T1000 (cell line): ENCODE results near the gene LARP4B.

ENCODE experiments used
- DNase-seq: peaks from one replicate; lab custom pipeline; 2025; ENCODE audit warnings: mixed read lengths; lab: John Stamatoyannopoulos, UW

The LARP4B gene

DNA sequence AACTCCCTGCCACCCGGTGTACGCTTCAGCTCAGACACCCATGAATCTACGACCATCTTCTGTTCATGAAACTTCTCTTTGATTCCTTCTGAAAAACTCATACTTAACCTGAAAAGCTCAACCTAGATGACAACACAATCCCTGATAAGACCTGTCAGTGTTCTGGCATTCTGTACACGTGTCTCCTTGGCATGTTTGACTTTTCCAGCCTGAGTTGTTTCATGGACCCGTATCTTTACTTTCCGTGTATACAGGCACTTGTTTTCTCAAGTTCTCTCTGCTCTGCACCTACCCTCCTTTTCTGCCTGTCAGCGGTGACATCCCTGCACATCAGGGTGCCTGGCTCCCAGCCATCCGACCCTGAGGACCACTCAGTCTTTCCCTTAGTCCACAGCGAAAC, 103.3 kb downstream of the LARP4B start:
- no peak for DNase-seq

DNA sequence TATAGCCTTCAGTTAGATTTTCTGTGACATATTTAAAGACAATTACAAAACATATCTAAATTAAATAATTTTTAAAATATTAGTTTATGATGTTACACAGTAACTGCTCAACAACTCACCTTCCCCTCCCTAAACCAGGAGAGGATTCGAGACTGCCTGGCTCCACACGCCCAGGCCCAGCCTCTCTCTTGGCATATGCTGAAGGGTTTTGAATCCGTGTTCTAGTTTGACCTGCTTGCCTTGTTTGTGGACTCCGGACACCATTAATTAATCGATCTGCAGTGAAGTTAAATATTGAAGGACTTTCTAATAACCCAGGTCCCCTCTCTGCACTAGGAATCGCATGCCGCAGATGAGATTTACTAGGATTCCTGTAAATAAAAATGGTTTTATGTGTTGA, 106.6 kb downstream of the LARP4B start:
- no peak for DNase-seq

- DNase-seq: no peak
Measured at GRCh38 chr10:824497-824896, 107.0 kb downstream of the LARP4B start.

DNA sequence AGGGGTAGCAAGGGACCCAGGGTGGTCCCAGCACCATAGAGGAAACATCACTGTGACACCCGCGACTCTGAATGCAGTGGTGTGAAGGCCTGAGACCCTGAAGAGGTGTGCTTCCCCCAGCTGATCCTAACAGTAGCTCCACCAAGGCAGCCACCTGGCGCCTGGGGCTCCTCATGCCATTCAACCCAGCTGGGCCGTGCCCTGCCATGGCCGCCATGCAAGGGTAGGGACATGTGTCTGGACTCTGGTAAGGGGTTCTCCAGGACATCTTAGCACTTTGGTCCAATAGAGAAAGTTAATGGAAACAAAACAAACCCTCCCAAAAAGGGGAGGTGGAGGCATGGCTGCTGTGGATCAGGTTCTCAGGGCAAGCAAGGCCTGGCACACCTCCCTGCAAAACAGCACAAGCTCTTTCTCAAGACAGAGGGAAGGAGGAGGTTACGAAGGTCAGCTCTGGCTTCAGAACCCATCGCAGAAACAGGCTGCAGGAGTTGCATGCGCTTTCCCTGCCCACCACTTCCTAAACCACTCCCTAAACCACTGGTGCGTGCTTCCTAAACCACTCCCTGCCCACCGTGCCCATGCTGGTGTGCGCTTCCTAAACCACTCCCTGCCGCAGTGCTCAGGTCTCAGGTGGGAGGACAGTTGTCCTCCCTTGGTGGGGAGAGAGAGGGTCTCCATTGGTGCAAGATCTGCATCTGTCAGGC, 108.7 kb downstream of the LARP4B start:
- no peak for DNase-seq

DNA sequence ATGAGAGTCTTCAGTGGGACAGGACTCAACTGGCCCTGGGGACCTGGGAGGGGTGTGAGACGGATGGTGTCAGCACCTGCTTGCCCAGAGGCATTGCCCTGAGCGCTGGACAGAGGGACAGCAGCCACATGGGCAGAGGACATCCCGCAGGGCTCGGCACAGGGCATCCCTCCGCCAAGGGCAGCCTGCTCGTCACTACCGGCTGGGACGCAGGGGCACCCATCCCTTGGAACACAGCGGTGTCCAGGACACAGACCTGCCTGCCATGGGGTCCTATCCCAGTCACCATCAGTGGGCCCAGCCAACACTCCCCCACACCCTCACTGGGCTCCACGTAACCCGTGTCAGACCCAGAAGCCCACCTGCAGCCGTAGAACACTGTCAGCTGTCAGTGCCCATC, 109.3 kb downstream of the LARP4B start:
- no peak for DNase-seq

DNA sequence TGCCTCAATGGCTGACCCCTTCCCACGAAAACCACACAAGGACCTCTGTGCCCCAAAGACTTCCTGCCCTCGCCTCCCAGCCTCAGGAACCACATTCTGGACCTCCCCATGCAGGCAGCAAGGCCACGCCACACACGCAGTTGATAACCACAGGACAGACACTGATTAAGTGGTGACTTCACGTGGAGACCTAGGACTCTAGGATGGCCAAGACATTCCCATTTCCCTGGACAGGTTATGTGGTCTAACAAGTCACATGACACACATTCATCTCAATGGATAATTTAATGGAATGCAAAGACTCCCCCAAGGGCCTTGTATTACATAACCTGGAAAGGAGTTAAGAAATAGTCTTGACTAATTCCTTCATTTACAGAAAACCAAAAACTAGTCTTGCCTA, 110.2 kb downstream of the LARP4B start:
- no peak for DNase-seq

GRCh38 chr10:819816-820215, 111.7 kb downstream of the LARP4B start:
- DNase-seq: no peak

DNA sequence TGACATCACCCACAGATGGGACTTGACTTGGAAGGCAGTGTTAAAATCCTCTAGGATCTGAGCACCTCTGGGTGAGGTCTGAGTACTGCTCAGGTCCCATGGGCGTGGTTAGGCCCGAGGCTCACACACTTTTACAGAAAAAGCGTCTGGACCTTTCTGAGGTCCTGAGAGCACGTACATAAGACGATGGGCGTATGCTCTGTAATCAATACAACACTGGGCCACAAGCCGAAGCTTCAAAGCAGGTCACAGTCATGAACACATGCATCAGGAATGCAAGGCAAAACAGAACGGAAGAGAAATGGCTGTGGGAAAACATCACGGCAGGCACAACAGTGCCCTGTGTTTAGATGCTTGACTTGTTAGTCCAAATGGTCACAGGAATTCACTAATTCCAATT, 112.2 kb downstream of the LARP4B start:
- DNase-seq: no peak

DNA sequence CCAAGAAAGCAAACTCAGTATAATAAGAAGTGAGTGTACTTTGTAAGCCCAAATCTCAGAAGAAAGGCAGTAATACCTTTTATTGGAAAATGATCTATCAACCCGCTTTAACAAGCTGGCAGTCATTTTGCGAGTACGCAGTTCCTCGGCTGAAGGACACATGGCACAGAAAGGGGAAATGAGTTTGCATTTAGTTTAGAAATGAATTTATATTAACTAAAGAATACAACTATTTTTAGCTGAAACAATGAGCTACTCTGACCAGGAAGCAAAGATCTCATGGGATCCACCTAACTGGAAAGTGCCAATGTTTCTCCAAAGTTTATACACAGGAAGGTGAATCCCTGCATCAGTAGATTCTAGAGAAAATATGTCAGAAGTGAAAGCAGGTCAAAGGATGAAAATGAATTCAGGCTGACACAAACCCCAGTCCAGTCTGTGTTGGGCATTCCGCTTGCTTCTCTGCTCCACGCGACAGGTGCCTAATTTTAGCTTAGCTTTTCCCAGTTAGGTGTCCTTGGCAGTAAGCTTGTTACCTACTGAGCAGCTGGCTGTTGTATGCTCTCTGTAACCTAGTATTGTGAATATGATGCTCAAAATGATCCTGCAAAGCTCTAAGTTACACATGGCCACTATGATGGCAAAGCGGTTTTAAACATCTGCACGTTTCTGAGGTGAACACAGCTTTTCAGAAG, 112.8 kb downstream of the LARP4B start:
- DNase-seq: no peak

GRCh38 chr10:818010-818409, 113.5 kb downstream of the LARP4B start:
- no peak for DNase-seq

DNA sequence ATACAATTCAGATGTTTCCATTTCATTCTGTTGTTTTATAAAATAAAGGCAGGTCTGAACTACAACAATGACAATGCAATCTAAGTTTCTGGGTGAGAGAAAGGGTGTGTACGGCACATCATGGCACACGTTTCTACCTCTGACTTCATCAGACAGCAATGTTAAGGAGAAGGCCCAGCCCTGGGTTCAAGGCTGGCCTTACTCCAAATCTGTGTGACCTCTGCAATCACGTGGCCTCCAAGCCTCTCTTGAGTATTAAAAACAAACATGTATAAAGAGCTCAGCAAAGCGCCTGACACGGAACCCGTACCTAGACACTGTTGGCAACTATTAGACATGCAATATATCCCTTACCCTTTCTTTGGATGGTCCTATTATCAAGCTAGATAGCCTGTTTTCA, 114.1 kb downstream of the LARP4B start:
- DNase-seq: no peak

DNA sequence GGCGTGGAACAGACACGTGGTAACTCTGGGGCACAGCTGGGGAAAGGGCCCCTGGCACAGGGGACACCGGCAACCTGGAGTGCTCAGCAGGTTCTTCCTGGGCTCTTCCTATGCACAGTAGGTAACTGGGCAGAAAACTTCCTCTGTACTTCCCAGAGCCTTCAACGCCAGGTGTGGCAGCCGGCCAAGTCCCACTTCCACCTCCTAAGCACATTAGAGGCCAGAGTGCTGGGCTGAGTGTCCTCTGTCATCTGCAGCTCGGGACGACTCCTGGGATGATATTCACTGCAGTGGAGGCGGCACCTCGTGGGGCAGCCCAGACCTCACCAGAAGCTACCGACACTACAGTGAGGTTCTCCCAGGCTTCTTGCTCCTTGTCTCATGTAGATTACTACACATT, 114.5 kb downstream of the LARP4B start:
- DNase-seq: no peak

DNA sequence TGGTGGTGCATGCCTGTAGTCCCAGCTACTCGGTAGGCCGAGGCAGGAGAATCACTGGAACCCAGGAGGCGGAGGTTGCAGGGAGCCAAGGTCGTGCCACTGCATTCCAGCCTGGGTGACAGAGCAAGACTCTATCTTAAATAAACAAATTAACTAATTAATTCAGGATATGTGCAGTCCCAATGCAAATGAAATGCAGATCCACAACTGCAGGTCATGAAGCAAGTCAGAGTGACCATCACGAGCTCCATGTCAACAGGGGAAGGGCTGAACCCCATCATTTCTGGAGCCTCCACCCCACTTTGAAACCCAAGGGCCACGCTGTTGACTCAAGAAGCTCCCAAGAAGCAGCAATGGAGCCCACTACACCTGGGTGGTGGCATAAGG, 115.4 kb downstream of the LARP4B start:
- DNase-seq: no peak

- no peak for DNase-seq
Measured at GRCh38 chr10:815338-816090, 116.0 kb downstream of the LARP4B start.

DNA sequence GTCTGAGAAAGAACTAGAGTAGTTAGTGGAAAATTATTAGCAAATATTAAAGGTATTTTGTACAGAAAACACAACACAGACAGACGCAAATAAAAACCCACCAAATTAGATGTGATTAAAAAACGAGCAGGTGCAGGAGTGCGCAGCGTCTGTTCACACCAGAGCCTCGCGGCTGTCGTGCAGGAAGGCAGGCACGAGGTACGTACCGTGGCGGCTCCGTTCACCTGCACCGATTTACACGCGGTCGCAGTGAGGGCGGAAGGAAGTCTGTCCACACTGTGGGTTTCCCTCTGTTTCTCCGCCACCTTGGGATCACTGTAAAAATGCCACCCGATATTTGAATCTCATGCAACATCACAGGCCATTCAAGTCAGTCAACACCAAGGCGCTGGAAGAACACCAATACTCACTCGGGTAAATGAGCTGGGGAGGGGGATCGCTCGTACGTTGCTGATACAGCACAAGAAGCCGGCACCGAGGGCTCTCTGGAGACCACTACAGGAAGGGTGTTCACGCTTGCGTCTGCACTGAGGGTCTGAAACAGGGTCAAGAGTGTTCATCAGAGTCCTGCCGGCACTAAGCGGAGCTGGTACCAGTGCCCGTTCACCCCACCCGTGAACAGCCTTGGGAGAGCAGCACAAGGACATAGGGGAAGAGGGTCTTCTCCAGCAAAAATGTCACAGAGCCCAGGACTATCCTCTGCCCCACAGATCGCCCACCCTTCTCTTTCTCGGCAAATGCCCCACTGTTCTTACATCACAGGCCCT, 116.8 kb downstream of the LARP4B start:
- DNase-seq: no peak

GRCh38 chr10:813286-813685, 118.2 kb downstream of the LARP4B start:
- DNase-seq: no peak

DNA sequence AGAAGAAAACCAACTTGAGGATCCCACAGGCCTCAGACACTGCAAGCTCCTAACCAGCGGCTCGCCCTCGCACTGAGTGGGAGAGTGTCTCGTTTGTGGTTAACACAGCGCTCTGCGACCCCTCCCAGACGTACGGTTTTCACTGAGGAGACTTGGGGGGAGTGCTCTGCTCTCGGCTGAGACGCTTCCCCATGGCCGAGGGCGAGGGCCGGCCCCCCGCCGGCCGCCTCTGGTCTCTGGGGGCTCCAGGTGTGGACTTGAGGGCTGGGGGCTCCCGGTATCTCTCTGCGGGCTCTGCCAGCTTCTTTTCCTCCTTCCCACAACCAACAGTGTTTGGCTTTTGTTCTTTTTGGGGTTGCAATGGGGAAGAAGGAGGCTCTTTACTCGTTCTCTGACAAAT, 118.7 kb downstream of the LARP4B start:
- no peak for DNase-seq

DNA sequence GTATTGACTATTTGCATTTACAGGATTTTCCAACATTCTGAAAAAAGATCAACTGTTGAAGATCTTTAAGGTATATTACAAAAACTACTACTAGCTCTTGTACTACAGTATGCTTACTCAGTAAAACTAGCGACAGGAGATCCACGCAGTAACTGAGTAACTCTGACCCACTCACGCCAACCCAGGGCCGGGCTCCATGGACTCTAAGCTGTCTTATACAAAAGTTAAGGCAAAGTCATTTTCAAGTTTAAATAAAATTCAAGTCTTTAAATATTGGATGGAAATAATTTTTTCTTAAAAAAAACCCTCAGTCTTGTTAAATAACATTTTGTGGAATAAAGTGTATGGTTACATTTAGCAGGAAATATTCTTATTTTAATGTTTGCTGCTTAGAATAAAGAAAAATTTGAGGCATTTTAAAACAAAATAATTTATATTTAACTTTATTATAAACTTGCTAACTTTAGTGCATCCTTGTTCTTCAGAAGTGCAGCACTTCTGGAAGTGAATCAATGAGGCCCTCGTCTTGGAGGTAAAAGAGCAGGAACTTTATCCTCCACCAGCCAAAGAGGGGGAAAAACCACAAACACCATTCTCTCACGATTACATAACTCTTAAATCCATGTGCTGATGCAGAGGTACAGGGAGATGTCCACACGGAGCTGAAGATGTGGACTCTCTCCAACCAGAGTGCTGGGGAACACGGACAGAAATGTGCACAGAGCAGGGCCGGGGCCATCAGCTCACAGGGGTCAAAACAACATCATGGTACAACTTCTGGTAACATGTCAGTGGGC, 119.9 kb downstream of the LARP4B start:
- no peak for DNase-seq

- DNase-seq: no peak
Measured at GRCh38 chr10:810351-810846, 121.1 kb downstream of the LARP4B start.

GRCh38 chr10:809671-810350, 121.7 kb downstream of the LARP4B start:
- no peak for DNase-seq

- no peak for DNase-seq
Measured at GRCh38 chr10:807958-808353, 123.5 kb downstream of the LARP4B start.
